HG02973 (cell line): Measurements from ENCODE around the gene P2RY6.

Experiments
- ATAC-seq: cut with Tn5 transposase; IDR thresholded peaks from one replicate; pipeline ENCODE4 v1.9.1; 2021; ENCODE audit warnings: moderate library complexity; ENCODE audit not compliant: unreplicated experiment

Gene P2RY6

GRCh38 chr11:73295241-73295995 lies 23.3 kb downstream of the P2RY6 start:
- no peak for ATAC-seq

GRCh38 chr11:73295996-73296318 lies 23.8 kb downstream of the P2RY6 start:
- ATAC-seq: no peak

GRCh38 chr11:73296501-73297230 lies 24.5 kb downstream of the P2RY6 start:
- no peak for ATAC-seq

GRCh38 chr11:73297231-73297590 lies 25.1 kb downstream of the P2RY6 start:
- ATAC-seq: no peak

- no peak for ATAC-seq
These were observed 25.6 kb downstream of the P2RY6 start for GRCh38 chr11:73297702-73298101.

GRCh38 chr11:73298233-73298632 lies 26.1 kb downstream of the P2RY6 start:
- ATAC-seq: no peak

GRCh38 chr11:73299751-73300150 lies 27.6 kb downstream of the P2RY6 start:
- no peak for ATAC-seq

- no peak for ATAC-seq
These were observed 34.1 kb downstream of the P2RY6 start for GRCh38 chr11:73306069-73306841.

GRCh38 chr11:73306977-73307322 lies 34.8 kb downstream of the P2RY6 start:
- ATAC-seq: no peak

GRCh38 chr11:73307323-73308002 lies 35.3 kb downstream of the P2RY6 start:
- peak; percentile 48 for ATAC-seq

GRCh38 chr11:73308003-73308960 lies 36.1 kb downstream of the P2RY6 start, which contains the start of gene ARHGEF17:
Gene ARHGEF17 (plus strand): TSS chr11:73308276. CDS start chr11:73308639, 363 bp downstream.
- peak; percentile 19 for ATAC-seq

- no peak for ATAC-seq
These were observed 37.1 kb downstream of the P2RY6 start for GRCh38 chr11:73308961-73309919.

GRCh38 chr11:73310076-73310475 lies 37.9 kb downstream of the P2RY6 start:
- no peak for ATAC-seq

- ATAC-seq: no peak
These were observed 38.7 kb downstream of the P2RY6 start for GRCh38 chr11:73310661-73311393.

GRCh38 chr11:73311394-73311869 lies 39.3 kb downstream of the P2RY6 start:
- ATAC-seq: no peak

- ATAC-seq: no peak
These were observed 39.9 kb downstream of the P2RY6 start for GRCh38 chr11:73312036-73312435.

- ATAC-seq: no peak
These were observed 40.8 kb downstream of the P2RY6 start for GRCh38 chr11:73312851-73313327.

GRCh38 chr11:73313652-73314051 lies 41.5 kb downstream of the P2RY6 start:
- ATAC-seq: no peak
